NCI-H128 (cell line): ENCODE data around the gene FRAT2.

Experiments
- DNase-seq: peaks from one replicate; lab custom pipeline; 2025; ENCODE audit not compliant: unreplicated experiment; lab: John Stamatoyannopoulos, UW

Gene FRAT2

GRCh38 chr10:97327348-97328294 lies 6.9 kb downstream of the FRAT2 start:
- no peak for DNase-seq

- DNase-seq = no peak
Measured at GRCh38 chr10:97325754-97326153, 8.8 kb downstream of the FRAT2 start.

GRCh38 chr10:97323501-97323900 lies 11.0 kb downstream of the FRAT2 start:
- DNase-seq = no peak

GRCh38 chr10:97321804-97322190 lies 12.7 kb downstream of the FRAT2 start:
- no peak for DNase-seq

GRCh38 chr10:97321032-97321803 lies 13.3 kb downstream of the FRAT2 start:
- no peak for DNase-seq

- DNase-seq = no peak
Measured at GRCh38 chr10:97320480-97321031, 14.0 kb downstream of the FRAT2 start.

- no peak for DNase-seq
Measured at GRCh38 chr10:97319671-97320479, 14.7 kb downstream of the FRAT2 start.

- DNase-seq = peak; percentile 60
Measured at GRCh38 chr10:97318772-97319651, 15.5 kb downstream of the FRAT2 start, which contains the start of gene FRAT1. FRAT1 (plus strand) TSS chr10:97319271; CDS start chr10:97319454, 183 bp downstream.

GRCh38 chr10:97314671-97315070 lies 19.9 kb downstream of the FRAT2 start:
- DNase-seq = no peak

- DNase-seq = no peak
Measured at GRCh38 chr10:97312897-97313296, 21.6 kb downstream of the FRAT2 start.

GRCh38 chr10:97311111-97311626 lies 23.4 kb downstream of the FRAT2 start:
- no peak for DNase-seq

- no peak for DNase-seq
Measured at GRCh38 chr10:97307866-97308780, 26.4 kb downstream of the FRAT2 start.

- no peak for DNase-seq
Measured at GRCh38 chr10:97307441-97307840, 27.1 kb downstream of the FRAT2 start.

GRCh38 chr10:97302088-97302791 lies 32.3 kb downstream of the FRAT2 start:
- DNase-seq = no peak

GRCh38 chr10:97300980-97301379 lies 33.5 kb downstream of the FRAT2 start:
- DNase-seq = no peak

- DNase-seq = no peak
Measured at GRCh38 chr10:97298223-97298571, 36.3 kb downstream of the FRAT2 start.

- no peak for DNase-seq
Measured at GRCh38 chr10:97297556-97298222, 36.8 kb downstream of the FRAT2 start.

GRCh38 chr10:97292862-97293198 lies 41.7 kb downstream of the FRAT2 start:
- no peak for DNase-seq
